Measurements from ENCODE around the gene PLEKHM2.

PLEKHM2 gene

DNA sequence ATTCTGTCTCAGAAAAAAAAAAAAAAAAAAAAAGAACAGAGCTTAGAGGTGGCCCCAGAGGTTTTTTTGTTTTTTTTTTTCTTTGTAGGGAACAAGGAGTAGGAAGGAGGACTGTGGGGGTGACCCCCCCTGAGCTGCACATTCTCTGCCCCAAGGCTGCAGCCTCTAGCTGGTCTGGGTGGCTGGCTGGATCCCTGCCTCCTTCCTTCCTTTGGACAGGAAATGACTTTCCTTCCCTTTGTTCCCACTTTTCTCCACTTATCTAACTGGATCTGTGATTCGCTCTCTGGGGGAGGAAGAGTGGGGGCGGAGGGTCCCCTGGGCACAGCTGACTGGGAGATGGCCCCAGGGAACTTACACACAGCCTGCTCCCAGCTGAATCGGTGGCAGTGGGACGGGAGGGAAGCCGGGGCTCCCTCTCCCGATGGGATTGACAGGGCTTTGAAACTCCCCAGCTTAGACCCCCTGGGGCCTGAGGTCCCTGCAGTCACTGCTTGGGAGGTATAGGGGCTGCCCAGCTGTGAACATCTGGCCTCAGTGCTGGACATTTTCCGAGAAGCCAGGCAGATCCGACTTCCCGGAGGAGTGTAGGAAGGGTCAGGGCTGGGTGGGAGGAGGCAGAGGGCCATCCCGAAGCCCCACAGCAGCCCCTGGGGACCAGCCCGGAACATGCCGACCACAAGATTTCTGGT, 76.5 kb downstream of the PLEKHM2 start:
- H3K4me3 ChIP-seq (ENCODE audit: low read depth, low read length) = peak overlapping the region; percentile 49
- no peak for TF ChIP-seq CTCF (IDR thresholded peaks at IDR 0.05; ENCODE audit: low read depth, low read length)

GRCh38 chr1:15761366-15762128, 77.4 kb downstream of the PLEKHM2 start:
- peak overlapping the region; percentile 49 for H3K4me3 ChIP-seq (ENCODE audit: low read depth, low read length)
- TF ChIP-seq CTCF (IDR thresholded peaks at IDR 0.05; ENCODE audit: low read depth, low read length) = no peak

DNA sequence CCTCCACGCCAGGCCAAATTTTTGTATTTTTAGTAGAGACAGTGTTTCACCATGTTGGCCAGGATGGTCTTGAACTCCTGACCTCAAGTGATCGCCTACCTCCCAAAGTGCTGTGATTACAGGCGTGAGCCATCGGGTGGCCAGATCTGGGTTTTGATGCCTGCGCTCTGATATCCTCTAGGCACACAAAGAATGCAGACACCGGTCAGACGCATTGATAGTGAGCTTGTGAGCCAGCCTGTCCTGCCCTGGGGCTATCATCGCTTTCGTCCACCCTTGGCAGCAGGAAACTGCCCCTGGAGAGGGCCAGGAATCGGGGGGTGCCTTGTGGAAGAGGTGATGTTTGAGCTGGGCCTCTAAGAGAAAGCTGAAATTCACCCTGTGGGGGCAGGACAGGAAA, 78.4 kb downstream of the PLEKHM2 start:
- TF ChIP-seq CTCF (IDR thresholded peaks at IDR 0.05; ENCODE audit: low read depth, low read length) = no peak

DNA sequence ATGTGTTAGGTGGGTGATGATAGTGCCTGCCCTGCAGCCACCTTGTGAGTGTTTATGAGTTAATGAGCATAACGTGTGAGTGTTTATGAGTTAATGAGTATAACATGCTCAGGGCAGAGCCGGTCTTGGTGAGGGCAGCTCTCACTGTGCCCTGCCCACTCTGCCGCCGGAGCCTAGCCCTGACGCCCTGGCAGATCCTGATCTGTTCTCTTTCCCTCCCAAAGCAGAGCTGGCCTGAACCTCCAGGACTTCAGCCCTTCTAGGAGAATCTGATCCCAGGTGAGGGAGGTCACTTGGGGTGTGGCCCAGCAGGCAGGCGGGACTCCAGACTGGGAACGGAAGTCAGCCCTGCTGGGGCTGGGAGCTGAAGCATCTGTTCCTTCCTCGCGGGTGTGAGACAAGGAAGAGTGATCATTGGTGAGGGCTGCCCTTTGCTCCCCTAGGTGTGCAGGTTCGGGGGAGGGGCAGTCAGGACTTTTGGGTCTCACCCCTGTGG, 80.2 kb downstream of the PLEKHM2 start:
- no peak overlapping the region for H3K4me3 ChIP-seq (ENCODE audit: low read depth, low read length)
- TF ChIP-seq CTCF (IDR thresholded peaks at IDR 0.05; ENCODE audit: low read depth, low read length) = no peak

More for the DNA sequence above, 78.4 kb downstream of the PLEKHM2 start:
- no peak overlapping the region for H3K4me3 ChIP-seq (ENCODE audit: low read depth, low read length)

DNA sequence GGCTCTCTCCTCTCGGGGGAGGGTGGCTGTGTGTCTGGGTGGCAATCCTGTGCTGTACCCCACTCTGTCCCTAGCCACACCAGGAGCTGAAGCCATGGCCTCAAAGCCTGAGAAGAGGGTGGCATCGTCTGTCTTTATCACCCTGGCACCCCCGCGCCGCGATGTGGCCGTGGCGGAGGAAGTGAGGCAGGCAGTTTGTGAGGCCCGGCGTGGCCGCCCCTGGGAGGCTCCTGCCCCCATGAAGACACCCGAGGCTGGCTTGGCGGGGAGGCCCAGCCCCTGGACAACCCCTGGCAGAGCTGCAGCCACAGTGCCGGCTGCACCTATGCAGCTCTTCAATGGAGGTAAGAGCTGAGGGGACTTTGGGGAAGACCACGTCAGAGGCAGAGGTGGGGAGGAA, 80.8 kb downstream of the PLEKHM2 start:
- TF ChIP-seq CTCF (IDR thresholded peaks at IDR 0.05; ENCODE audit: low read depth, low read length) = no peak
- H3K4me3 ChIP-seq (ENCODE audit: low read depth, low read length) = no peak overlapping the region

GRCh38 chr1:15765495-15766194, 81.5 kb downstream of the PLEKHM2 start:
- no peak overlapping the region for H3K4me3 ChIP-seq (ENCODE audit: low read depth, low read length)

More at GRCh38 chr1:15765495-15766194, 81.5 kb downstream of the PLEKHM2 start:
- no peak for TF ChIP-seq CTCF (IDR thresholded peaks at IDR 0.05; ENCODE audit: low read depth, low read length)
